ENCODE results near the gene POU4F3. TPM values are rescaled to one million over a fixed set of nuclear protein-coding genes. Genes with fewer than 3 reads are reported as not detected.

POU4F3 gene
- total RNA-seq, 1 experiment from 2014 or later: 0.15 TPM

DNA sequence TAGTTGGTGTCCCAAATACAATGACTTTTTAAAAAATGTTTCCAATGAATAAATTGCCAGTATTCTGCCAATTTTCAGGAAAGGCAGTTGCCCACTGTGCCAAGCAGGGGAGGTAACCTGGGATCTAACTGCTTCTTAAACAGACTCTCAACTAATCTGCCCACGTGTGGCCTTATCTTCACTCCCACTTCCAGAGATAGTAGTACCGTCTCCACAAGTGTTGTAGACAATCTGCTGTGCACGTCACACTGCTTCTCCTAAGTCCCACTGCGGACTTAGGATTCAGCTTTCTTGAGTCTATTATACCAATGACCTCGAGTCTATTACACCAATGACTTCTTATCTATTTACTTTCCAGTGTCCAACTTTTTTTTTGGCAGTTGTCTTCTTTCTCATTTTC is 21.2 kb downstream of the POU4F3 start (continued):
- TF ChIP-seq, protein P1, sequence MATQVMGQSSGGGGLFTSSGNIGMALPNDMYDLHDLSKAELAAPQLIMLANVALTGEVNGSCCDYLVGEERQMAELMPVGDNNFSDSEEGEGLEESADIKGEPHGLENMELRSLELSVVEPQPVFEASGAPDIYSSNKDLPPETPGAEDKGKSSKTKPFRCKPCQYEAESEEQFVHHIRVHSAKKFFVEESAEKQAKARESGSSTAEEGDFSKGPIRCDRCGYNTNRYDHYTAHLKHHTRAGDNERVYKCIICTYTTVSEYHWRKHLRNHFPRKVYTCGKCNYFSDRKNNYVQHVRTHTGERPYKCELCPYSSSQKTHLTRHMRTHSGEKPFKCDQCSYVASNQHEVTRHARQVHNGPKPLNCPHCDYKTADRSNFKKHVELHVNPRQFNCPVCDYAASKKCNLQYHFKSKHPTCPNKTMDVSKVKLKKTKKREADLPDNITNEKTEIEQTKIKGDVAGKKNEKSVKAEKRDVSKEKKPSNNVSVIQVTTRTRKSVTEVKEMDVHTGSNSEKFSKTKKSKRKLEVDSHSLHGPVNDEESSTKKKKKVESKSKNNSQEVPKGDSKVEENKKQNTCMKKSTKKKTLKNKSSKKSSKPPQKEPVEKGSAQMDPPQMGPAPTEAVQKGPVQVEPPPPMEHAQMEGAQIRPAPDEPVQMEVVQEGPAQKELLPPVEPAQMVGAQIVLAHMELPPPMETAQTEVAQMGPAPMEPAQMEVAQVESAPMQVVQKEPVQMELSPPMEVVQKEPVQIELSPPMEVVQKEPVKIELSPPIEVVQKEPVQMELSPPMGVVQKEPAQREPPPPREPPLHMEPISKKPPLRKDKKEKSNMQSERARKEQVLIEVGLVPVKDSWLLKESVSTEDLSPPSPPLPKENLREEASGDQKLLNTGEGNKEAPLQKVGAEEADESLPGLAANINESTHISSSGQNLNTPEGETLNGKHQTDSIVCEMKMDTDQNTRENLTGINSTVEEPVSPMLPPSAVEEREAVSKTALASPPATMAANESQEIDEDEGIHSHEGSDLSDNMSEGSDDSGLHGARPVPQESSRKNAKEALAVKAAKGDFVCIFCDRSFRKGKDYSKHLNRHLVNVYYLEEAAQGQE (IDR thresholded peaks at IDR 0.05; ENCODE audit: low read depth): no peak
- TF ChIP-seq ELF1 (IDR thresholded peaks at IDR 0.05; ENCODE audit: borderline replicate concordance, low read depth) (no peak), JUND (IDR thresholded peaks at IDR 0.05) (no peak), FOSL1 (IDR thresholded peaks at IDR 0.05; ENCODE audit: low read depth) (no peak), POLR2AphosphoS5 (IDR thresholded peaks at IDR 0.05; ENCODE audit: low read depth, low read length) (no peak)

DNA sequence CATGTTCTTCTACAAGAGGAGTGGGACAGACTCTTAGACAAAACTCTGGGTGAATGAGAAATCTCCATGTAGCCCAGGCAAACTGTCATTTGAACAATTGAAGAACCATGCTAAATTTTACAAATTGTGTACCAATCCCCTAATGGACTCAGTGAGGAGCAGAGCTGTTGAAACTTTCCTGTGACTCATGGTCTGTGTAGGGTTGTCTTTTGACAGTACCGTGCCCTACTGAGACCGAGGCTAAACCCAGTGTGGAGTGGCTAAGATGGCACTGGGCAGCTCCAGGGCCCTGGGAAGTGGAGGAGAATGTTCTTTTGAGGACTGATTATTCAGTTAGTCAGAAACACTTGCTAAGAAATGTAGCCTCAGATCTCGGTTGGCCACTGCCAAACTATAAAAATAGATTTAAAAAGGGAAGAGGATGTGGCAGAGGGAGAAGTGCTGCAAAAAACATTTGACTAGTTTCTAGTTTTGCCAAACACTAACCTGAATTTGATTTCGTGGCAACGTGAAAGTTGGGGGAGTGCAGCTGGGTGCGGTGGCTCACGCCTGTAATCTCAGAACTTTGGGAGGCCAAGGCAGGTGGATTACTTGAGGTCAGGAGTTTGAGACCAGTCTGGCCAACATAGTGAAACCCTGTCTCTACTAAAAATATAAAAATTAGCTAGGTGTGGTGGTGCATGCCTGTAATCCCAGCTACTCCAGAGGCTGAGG is 24.7 kb downstream of the POU4F3 start:
- DNase-seq (ENCODE audit: low read depth, low spot score) (no peak), ATAC-seq (no peak)
- peaks cover 8% of the 10 kb centered on the region for H3K27me3 ChIP-seq (ENCODE audit: insufficient read depth, low read length)
- H3K4me1 ChIP-seq (ENCODE audit: control insufficient read depth in 1 of 2, insufficient read depth in 2 of 2, low read length in 2 of 2): no peaks in the 10 kb centered on the region
- H3K4me2 ChIP-seq (ENCODE audit: low read length): no peak overlapping the region
- no peaks in the 10 kb centered on the region for H3K9me3 ChIP-seq (ENCODE audit: control insufficient read depth in 1 of 2, insufficient read depth in 1 of 2, low read depth in 1 of 2, low read length in 2 of 2)
- H3K79me2 ChIP-seq (ENCODE audit: insufficient read depth, low read length): no peaks in the 10 kb centered on the region
- BruUV-seq (replicated peaks): no TSS peak
- intact Hi-C loops (cut with micrococcal nuclease): no loop called here
- no peaks in the 10 kb centered on the region for H4K20me1 ChIP-seq (ENCODE audit: insufficient read depth)
- no peak overlapping the region for H3K27ac ChIP-seq (ENCODE audit: low read depth, low read length)
- ChIA-PET RAD21 (ENCODE audit: low non-redundant PET in 1 of 2, low total read pairs in 2 of 2, uncharacterized antibody in 2 of 2, unreplicated experiment in 2 of 2) (no interaction called here), POLR2A (no interaction called here), CTCF (no interaction called here)
- H3K9ac ChIP-seq (ENCODE audit: low read length): no peak overlapping the region
- H2AFZ ChIP-seq (ENCODE audit: low read depth, low read length, poor library complexity, severe bottlenecking): no peak overlapping the region
- no peaks in the 10 kb centered on the region for H3K36me3 ChIP-seq (ENCODE audit: control insufficient read depth in 1 of 2, insufficient read depth in 2 of 2, low read length in 2 of 2)
- no peaks in the 10 kb centered on the region for H3K9me2 ChIP-seq (ENCODE audit: insufficient read depth)
- no peak overlapping the region for H3K4me3 ChIP-seq (replicated peaks in 1 of 2; ENCODE audit: low read depth in 1 of 2, low read length in 2 of 2)
- TF ChIP-seq EZH2 (IDR thresholded peaks at IDR 0.05): no peak
- no peak for TF ChIP-seq RAD21 (IDR thresholded peaks at IDR 0.05; ENCODE audit: low read depth)
